IPS-11a (cell line): Measurements from ENCODE around the gene CA11.

ENCODE experiments used
- H3K4me3 ChIP-seq: one replicate; pipeline ENCODE4 v1.5.1; 2013; ENCODE audit warnings: low read depth, low read length, control low read depth

The CA11 gene

DNA sequence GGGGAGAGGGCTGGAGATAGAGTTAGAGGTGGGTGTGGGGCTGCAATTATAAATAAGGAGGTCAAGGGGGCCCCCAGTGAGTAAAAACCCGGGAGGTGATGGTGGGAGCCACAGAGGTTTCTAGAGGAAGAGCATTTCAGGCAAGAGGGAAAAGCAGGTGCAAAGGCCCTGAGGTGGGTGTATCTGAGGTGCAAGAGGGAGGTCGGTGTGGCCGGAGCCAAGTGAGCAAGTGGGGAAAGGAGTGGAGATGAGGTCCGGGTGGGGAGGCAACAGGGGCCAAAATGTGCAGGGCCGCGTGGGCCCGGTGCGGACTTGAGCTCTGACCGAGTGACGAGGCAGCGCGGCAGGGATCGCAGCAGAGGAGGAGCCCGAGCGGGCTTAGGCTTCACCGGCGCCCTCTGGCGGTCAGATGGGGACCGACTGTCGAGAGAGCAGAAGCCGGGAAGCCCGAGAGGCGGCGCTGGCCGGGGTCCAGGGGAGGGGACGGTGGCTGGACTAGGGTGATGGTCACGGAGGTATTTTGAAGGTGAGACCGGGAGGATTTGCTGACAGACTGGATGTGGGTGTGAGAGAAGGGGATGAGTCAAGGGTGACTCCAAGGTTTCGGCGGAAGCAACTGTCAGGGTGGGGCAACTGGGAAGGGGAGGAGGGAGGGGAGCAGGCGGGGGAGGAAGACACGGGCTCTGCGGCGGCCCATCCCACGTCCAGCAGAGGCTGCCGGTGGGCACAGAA lies 57.2 kb downstream of the CA11 start:
- H3K4me3 ChIP-seq: peak overlapping the region; percentile 21
